ENCODE results near the gene HIPK4. TPM values are rescaled to one million over a fixed set of nuclear protein-coding genes. Genes with fewer than 3 reads are reported as not detected.

Gene HIPK4
- polyA plus RNA-seq, 3 donors = 0.09 TPM; not detected in 2

DNA sequence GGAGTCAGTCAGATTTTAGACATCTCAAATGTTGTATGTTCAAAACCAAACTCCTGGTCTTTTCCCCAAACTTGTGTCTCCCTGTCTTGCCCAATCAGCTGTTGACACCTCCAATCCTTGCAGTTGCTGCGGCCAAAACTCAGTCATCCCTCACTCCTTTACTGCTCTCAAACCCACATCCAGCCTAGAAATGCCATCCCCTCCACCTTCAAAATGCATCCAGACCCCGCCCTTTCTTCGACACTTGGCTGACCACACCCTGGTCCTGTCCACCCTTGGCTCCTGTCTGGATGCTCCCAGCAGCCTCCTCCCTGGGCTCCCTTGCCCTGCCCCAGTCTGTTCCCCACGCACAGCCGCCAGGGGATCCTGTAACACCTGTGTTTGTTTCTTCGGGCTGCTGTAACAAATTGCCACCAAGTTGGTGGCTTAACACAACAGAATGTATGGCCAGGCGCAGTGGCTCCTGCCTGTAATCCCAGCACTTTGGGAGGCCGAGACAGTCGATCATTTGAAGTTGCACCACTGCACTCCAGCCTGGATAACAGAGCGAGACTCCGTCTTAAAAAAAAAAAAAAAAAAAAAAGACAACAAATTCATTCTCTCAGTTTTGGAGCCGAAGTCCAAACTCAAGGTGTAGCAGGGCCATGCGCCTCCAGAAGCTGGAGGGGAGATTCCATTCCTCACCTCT lies 29.8 kb downstream of the HIPK4 start:
- peaks cover 95 to 97% of the 10 kb centered on the region in 2 donors for H3K4me1 ChIP-seq (ENCODE audit: control insufficient read depth in 1 of 2, insufficient read depth in 2 of 2, low read length in 2 of 2)

DNA sequence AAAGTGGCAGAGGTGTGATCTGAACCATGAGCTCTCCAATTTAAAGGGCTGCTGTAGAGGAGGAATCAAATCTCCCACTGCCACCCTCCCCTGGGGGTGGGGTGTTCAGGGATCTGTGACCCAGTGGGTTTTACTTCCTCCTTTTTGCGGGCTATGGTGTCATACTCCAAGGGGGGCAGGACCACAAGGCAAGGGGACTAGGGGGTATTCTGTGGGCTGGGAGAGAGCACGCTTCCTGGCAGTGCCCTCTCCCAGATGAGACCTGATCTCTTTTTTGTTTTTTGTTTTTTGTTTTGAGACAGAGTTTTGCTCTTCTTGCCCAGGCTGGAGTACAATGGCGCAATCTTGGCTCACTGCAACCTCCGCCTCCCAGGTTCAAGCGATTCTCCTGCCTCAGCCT lies 31.2 kb downstream of the HIPK4 start:
- Mint-ChIP-seq H3K27me3 (ENCODE audit: low read depth in 3 of 3) (peaks cover 0 to 3% (median 1%) of the 10 kb centered on the region in 3 donors), H3K36me3 (peaks cover 11 to 24% of the 10 kb centered on the region in 2 donors), H3K9me3 (peaks cover 0 to 4% (median 0%) of the 10 kb centered on the region in 7 donors), H3K4me3 (peak overlapping the region; percentile 56 to 83), H3K4me1 (peaks cover 80% of the 10 kb centered on the region), H3K27ac (peak overlapping the region; percentile 92 to 98 (median 98))
- TF ChIP-seq, protein P1, sequence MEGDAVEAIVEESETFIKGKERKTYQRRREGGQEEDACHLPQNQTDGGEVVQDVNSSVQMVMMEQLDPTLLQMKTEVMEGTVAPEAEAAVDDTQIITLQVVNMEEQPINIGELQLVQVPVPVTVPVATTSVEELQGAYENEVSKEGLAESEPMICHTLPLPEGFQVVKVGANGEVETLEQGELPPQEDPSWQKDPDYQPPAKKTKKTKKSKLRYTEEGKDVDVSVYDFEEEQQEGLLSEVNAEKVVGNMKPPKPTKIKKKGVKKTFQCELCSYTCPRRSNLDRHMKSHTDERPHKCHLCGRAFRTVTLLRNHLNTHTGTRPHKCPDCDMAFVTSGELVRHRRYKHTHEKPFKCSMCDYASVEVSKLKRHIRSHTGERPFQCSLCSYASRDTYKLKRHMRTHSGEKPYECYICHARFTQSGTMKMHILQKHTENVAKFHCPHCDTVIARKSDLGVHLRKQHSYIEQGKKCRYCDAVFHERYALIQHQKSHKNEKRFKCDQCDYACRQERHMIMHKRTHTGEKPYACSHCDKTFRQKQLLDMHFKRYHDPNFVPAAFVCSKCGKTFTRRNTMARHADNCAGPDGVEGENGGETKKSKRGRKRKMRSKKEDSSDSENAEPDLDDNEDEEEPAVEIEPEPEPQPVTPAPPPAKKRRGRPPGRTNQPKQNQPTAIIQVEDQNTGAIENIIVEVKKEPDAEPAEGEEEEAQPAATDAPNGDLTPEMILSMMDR (IDR thresholded peaks at IDR 0.05) = no peak
- Histone ChIP-seq H2AFZ (ENCODE audit: insufficient read depth, low read depth, low read length, poor library complexity, severe bottlenecking) (no peak overlapping the region), H3K9ac (ENCODE audit: insufficient read depth, low read length, poor library complexity, severe bottlenecking) (peak overlapping the region; percentile 6), H3K79me2 (ENCODE audit: insufficient read depth, low read length) (peaks cover 34% of the 10 kb centered on the region), H3K27me3 (ENCODE audit: control insufficient read depth in 2 of 2, insufficient read depth in 2 of 2, low read length in 2 of 2) (no peaks in the 10 kb centered on the region), H3K4me1 (ENCODE audit: control insufficient read depth in 1 of 2, insufficient read depth in 2 of 2, low read length in 2 of 2) (peaks cover 82 to 83% of the 10 kb centered on the region in 2 donors), H4K20me1 (ENCODE audit: insufficient read depth, low read length) (no peaks in the 10 kb centered on the region), H3K4me3 (replicated peaks in 1 of 3; ENCODE audit: low read depth in 2 of 3, low read length in 3 of 3) (peak overlapping the region in 1 of 3 experiments; percentile 52), H3K36me3 (replicated peaks in 1 of 2; ENCODE audit: control insufficient read depth in 1 of 2, insufficient read depth in 2 of 2, low read length in 2 of 2) (no peaks in the 10 kb centered on the region), H3K9me3 (replicated peaks in 1 of 2; ENCODE audit: control insufficient read depth in 1 of 2, insufficient read depth in 1 of 2, low read length in 2 of 2) (no peaks in the 10 kb centered on the region), H3K27ac (ENCODE audit: low read depth in 1 of 2, low read length in 2 of 2) (peak overlapping the region; percentile 70 to 90), H3K4me2 (replicated peaks; ENCODE audit: extremely low read depth, low read length, poor library complexity, severe bottlenecking) (peak overlapping the region; percentile 59)
- peak; percentile 83 to 91 (median 86) for DNase-seq
- intact Hi-C loops (cut with micrococcal nuclease) = no loop called here
- WGBS (ENCODE audit: insufficient coverage) = 0% methylated on average over 1 of the region's 5 CpGs

More for the DNA sequence above, 29.8 kb downstream of the HIPK4 start:
- Histone ChIP-seq H2AFZ (ENCODE audit: insufficient read depth, low read depth, low read length, poor library complexity, severe bottlenecking) (no peak overlapping the region), H3K27ac (ENCODE audit: low read depth in 1 of 2, low read length in 2 of 2) (peak overlapping the region; percentile 89 to 90), H4K20me1 (ENCODE audit: insufficient read depth, low read length) (no peaks in the 10 kb centered on the region), H3K4me3 (replicated peaks in 1 of 3; ENCODE audit: low read depth in 2 of 3, low read length in 3 of 3) (peak overlapping the region in 1 of 3 experiments; percentile 52), H3K79me2 (ENCODE audit: insufficient read depth, low read length) (peaks cover 37% of the 10 kb centered on the region), H3K9ac (ENCODE audit: insufficient read depth, low read length, poor library complexity, severe bottlenecking) (peak overlapping the region; percentile 6), H3K4me2 (replicated peaks; ENCODE audit: extremely low read depth, low read length, poor library complexity, severe bottlenecking) (peak overlapping the region; percentile 59), H3K27me3 (ENCODE audit: control insufficient read depth in 2 of 2, insufficient read depth in 2 of 2, low read length in 2 of 2) (no peaks in the 10 kb centered on the region), H3K36me3 (replicated peaks in 1 of 2; ENCODE audit: control insufficient read depth in 1 of 2, insufficient read depth in 2 of 2, low read length in 2 of 2) (no peaks in the 10 kb centered on the region), H3K9me3 (replicated peaks in 1 of 2; ENCODE audit: control insufficient read depth in 1 of 2, insufficient read depth in 1 of 2, low read length in 2 of 2) (no peaks in the 10 kb centered on the region)
- TF ChIP-seq, protein P1 (IDR thresholded peaks at IDR 0.05) = no peak
- peaks cover 0 to 4% (median 0%) of the 10 kb centered on the region in 7 donors for H3K9me3 Mint-ChIP-seq
- no peak overlapping the region for H3K4me3 Mint-ChIP-seq
- peaks cover 88% of the 10 kb centered on the region for H3K4me1 Mint-ChIP-seq
- DNase-seq = no peak
- peak overlapping the region; percentile 92 to 98 (median 97) for H3K27ac Mint-ChIP-seq
- peaks cover 9 to 15% of the 10 kb centered on the region in 2 donors for H3K36me3 Mint-ChIP-seq
- intact Hi-C loops (cut with micrococcal nuclease) = loop anchor here (1.0 to 10.0 kb wide), 3 partner anchors 12 to 105 kb away; partner anchors contain the start of genes BLVRB (in 1 of the 2), C19orf47 (in 1 of the 2), PLD3 (in 1 of the 2) and SERTAD3 (in 1 of the 2)
- 81% methylated on average over 9 of the region's 13 CpGs for WGBS (ENCODE audit: insufficient coverage)
- peaks cover 0 to 3% (median 3%) of the 10 kb centered on the region in 3 donors for H3K27me3 Mint-ChIP-seq (ENCODE audit: low read depth in 3 of 3)

All from CD14-positive monocyte (primary cell).